HG03039 (cell line): ENCODE data around the gene FUT3.
"Not testable (repeated sequence)": the region's sequence is repeated elsewhere in the genome, so short reads cannot be mapped to it uniquely, and the experiment has no call there.

Source experiments
- ATAC-seq: cut with Tn5 transposase; IDR thresholded peaks from one replicate; pipeline ENCODE4 v1.9.1; 2021; ENCODE audit warnings: mild to moderate bottlenecking, moderate library complexity; ENCODE audit not compliant: unreplicated experiment

FUT3 gene

GRCh38 chr19:5882421-5882968 is 31.2 kb upstream of the FUT3 start:
- ATAC-seq: no peak

GRCh38 chr19:5881543-5882299 is 30.5 kb upstream of the FUT3 start:
- no peak for ATAC-seq

- no peak for ATAC-seq
These were observed 29.4 kb upstream of the FUT3 start for GRCh38 chr19:5880604-5881078.

- ATAC-seq: no peak
These were observed 28.9 kb upstream of the FUT3 start for GRCh38 chr19:5880196-5880595.

- ATAC-seq: no peak
These were observed 26.6 kb upstream of the FUT3 start for GRCh38 chr19:5877882-5878281.

- ATAC-seq: no peak
These were observed 26.2 kb upstream of the FUT3 start for GRCh38 chr19:5877427-5877826.

- not testable (repeated sequence) for ATAC-seq
These were observed 23.2 kb upstream of the FUT3 start for GRCh38 chr19:5874496-5874895.

GRCh38 chr19:5873617-5874199 is 22.5 kb upstream of the FUT3 start:
- ATAC-seq: no peak

- no peak for ATAC-seq
These were observed 19.7 kb upstream of the FUT3 start for GRCh38 chr19:5870986-5871394.

- no peak for ATAC-seq
These were observed 16.2 kb upstream of the FUT3 start for GRCh38 chr19:5867201-5868136.

GRCh38 chr19:5865772-5866171 is 14.5 kb upstream of the FUT3 start:
- no peak for ATAC-seq

- no peak for ATAC-seq
These were observed 13.7 kb upstream of the FUT3 start for GRCh38 chr19:5864725-5865486.

- ATAC-seq: no peak
These were observed 12.9 kb upstream of the FUT3 start for GRCh38 chr19:5864013-5864720.

- no peak for ATAC-seq
These were observed 11.9 kb upstream of the FUT3 start for GRCh38 chr19:5863030-5863665.

- no peak for ATAC-seq
These were observed 6.2 kb upstream of the FUT3 start for GRCh38 chr19:5857203-5858081.

GRCh38 chr19:5855151-5855550 is 3.9 kb upstream of the FUT3 start:
- ATAC-seq: not testable (repeated sequence)

GRCh38 chr19:5854121-5854520 is 2.9 kb upstream of the FUT3 start:
- ATAC-seq: not testable (repeated sequence)

GRCh38 chr19:5850743-5851293 is 431 bp downstream of the FUT3 start:
- no peak for ATAC-seq
